GM21717 (cell line): ENCODE results near the gene AP5S1.
A peak's percentile ranks its signal among the peaks of the same experiment; 100 is the strongest.

Source experiments
- ATAC-seq: cut with Tn5 transposase; IDR thresholded peaks from one replicate; pipeline ENCODE4 v1.9.1; 2021; ENCODE audit warnings: mild to moderate bottlenecking, moderate library complexity; ENCODE audit not compliant: unreplicated experiment

Gene AP5S1, protein sequence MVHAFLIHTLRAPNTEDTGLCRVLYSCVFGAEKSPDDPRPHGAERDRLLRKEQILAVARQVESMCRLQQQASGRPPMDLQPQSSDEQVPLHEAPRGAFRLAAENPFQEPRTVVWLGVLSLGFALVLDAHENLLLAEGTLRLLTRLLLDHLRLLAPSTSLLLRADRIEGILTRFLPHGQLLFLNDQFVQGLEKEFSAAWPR

GRCh38 chr20:3820048-3820900 is at the start of gene AP5S1:
TSS of gene AP5S1 (plus strand) at chr20:3820547. CDS start at chr20:3822118, 1,571 bp downstream.
- peak; percentile 67 for ATAC-seq

GRCh38 chr20:3771552-3772058 is 48.7 kb upstream of the AP5S1 start:
- no peak for ATAC-seq

DNA sequence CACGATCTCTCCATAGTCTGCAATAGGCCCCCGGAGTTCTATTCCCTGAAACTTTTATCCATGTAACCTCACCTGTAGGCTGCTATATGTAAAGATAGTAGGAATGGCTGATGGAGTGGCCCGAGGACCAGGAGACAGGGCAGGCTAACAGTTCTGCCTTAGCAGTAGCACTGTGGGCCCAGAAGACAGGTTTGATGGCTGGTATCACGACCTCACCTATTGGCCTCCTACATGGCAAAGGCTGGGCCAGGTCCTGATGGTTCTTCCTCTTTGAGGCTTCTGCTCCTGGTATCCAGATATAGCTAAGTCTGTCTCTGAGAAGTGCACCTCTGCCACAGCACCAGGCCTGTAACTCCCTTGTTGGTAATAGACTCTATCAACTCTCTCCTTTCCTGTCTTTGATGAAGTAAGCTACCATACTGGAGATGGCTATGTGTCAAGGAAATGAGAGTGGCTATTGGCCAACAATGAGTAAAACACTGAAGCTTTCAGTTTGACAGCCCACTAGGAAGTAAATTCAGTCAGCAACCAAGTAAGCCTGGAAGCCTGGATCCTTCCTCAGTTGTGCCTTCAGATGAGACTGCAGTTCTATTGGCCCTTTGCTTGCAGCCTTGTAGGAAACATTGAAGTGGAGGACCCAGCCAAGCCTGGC is 44.8 kb upstream of the AP5S1 start:
- ATAC-seq = no peak

DNA sequence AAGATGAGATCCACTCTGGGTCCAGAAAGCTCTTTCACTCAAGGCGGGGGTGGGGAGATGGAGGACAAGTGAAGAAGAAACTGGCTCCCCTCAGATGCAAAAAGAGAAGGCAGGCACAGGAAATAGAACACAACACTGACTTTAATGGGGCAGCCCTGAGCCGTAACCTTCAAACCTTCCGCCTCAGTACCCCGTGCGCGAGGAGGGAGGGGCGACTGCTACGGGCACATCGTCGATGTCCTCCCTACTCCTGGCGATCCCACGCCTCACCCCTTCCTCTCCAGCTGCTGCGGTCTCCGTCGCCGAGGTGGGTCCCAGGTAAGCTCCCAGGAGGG is 43.0 kb upstream of the AP5S1 start:
- no peak for ATAC-seq

- no peak for ATAC-seq
Observed at GRCh38 chr20:3777716-3778629, 42.4 kb upstream of the AP5S1 start.

GRCh38 chr20:3778976-3779375 is 41.4 kb upstream of the AP5S1 start:
- ATAC-seq = no peak

DNA sequence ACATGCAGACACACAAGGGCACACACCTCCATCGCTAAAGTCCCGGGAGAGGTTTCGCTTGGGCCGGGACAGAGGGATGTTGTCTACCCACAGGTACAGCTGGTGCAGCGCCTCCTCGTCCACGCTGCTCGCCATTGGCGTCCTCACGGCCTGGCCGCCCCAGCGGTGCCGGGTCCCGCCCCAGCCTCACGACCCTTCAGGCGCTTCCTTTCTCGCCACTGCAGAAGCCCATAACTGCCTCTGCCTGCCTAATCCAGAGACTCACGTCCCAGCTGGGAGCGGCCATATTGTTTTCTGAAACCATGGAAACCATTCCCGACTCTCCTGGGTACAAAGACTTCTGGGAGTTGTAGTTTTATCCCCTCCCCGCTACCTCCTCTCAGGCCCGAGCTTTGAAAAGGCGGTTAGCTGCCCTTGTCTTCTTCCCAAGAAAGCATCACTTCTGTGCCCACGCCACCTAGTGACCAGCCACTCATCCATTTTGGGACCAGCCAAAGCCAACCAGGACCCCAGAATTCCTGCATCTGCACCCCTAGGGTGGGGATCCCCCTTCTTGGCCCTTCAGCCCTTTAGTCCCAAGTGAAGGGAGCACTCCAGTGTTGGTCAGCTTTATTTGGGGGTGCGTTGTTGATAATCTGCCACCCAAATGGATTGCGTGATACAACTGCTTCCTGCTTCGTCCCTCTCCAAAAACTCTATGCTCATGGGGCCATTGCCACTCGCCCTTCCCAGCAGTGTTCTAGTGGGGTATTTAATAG is 39.0 kb upstream of the AP5S1 start, which contains the start of gene SPEF1:
Gene SPEF1 (minus strand): TSS at position 296 of the 758 bp plus-strand sequence. CDS start 161 bp downstream, at position 135.
- ATAC-seq = peak; percentile 51

GRCh38 chr20:3782597-3782996 is 37.8 kb upstream of the AP5S1 start:
- ATAC-seq = no peak

DNA sequence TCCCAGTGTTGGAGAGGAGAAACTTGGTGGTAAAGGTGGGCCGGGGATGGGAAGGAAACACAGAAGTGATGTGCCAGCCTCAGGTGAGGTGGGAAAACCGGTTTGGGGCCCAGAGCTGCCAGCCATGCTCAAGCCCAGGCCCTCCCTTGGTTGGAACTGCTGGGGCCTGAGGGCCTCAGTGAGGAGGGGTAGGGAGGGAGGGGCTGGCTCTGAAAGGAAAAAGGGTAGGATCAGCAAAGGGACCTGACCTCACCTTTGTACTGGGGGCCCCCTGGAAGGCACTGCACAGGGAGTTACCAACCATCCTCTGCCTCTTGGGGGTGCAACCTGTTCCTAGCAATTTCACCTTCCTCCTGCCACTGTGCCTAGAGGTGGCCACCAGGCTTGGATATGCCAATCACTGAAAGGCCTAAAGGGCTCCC is 37.3 kb upstream of the AP5S1 start:
- ATAC-seq = no peak

DNA sequence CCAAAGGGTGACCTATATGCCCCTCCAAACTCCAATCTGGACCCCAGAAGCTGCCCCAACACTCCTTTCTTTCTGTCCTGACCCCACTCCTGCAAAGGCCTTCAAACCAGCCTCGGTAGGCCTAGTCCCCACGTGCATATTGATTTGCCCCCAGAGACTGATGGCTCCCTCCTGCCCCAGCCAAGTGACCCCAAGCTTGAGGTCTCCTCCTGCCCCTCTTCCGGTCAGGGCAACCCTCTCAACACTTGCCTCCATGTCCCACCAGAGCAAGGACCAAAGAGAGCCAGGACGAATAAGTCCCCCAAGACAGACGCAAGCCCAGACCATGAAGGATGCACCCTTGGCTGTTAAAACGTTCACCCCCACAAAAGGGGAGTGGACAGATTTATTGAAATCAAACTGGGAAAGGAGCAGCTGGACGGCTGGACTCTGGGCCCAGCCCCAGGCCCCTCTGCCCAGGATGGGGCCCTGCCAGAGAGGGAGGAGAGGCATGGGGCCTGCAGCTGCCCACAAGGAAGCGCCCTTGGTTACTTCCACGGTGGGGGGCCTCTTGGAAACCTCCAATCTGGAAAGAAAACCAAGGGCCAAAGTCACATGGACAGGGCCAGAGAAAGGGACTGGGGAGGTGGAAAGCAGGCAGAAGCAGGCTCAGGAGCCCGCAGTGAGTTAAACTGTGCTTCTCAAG is 36.7 kb upstream of the AP5S1 start:
- no peak for ATAC-seq

GRCh38 chr20:3784216-3784853 is 36.0 kb upstream of the AP5S1 start:
- no peak for ATAC-seq

DNA sequence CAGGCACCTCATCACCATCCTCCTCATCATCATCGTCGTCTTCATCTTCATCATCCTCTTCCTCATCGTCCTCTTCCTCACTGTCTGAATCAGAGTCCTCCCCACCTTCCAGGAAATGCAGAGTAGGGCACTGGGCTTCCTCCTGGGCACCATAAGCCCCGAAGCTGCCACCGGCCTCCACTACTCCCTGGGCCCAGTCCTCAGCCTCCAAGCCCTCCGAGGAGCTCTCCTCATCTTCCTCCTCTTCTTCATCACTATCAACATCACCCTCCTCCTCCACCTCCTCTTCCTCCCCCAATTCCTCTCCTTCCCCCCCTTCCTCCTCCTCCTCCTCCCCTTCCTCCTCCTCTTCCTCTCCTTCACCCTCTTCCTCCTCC is 35.5 kb upstream of the AP5S1 start:
- no peak for ATAC-seq

- no peak for ATAC-seq
Observed at GRCh38 chr20:3785240-3786125, 34.9 kb upstream of the AP5S1 start.

DNA sequence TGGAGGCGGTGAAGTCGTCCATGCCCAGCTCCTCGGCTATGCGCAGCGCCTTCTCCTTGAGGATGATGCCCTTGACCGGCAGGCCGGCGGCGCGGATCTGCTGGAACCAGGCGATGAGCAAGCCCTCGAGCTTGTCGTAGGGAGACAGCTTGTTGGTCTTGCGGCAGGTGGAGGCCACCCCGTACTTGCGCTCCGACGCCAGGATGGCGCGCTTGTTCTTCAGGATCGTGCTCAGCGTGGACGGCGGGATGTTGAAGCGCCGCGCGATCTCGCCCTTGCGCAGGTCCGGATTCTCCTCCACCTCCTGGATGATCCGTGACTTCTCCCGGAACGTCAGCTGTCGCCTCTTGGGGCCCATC is 34.2 kb upstream of the AP5S1 start:
- peak; percentile 15 for ATAC-seq

DNA sequence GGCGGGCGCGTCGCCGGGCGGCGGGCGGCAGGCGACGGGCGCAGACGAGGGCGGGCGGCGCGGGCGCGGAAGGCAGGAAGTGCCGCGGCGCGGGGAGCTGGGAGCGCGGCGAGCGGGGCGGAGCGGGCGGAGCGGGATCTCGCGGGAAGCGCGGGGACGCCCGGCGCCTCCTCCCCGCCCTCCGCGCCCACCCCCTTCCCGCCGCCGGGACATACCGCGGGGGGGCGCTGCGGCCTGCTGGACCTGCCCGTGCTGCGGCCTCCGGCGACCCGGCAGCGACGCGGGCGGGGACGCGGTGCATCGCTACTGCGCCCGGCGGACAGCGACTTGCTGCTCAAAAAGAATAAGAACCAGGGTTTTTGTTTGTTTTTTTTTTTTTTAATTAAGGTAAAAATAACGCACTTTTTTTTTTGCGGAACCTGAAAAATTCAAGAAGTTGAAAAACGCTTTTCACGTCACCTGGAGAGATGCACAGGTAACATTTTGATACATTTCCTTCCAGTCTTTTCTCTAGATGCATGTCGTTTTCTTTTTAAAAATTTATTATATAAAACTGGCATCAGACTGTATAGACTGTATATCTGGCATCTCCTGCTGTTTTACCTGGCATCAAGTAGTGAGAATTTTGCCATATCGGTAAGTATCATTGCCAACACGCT is 33.6 kb upstream of the AP5S1 start, which contains the start of gene CENPB:
Gene CENPB (minus strand): TSS at position 76 of the 659 bp plus-strand sequence. CDS start 257 bp downstream, outside the sequence.
- peak; percentile 66 for ATAC-seq

DNA sequence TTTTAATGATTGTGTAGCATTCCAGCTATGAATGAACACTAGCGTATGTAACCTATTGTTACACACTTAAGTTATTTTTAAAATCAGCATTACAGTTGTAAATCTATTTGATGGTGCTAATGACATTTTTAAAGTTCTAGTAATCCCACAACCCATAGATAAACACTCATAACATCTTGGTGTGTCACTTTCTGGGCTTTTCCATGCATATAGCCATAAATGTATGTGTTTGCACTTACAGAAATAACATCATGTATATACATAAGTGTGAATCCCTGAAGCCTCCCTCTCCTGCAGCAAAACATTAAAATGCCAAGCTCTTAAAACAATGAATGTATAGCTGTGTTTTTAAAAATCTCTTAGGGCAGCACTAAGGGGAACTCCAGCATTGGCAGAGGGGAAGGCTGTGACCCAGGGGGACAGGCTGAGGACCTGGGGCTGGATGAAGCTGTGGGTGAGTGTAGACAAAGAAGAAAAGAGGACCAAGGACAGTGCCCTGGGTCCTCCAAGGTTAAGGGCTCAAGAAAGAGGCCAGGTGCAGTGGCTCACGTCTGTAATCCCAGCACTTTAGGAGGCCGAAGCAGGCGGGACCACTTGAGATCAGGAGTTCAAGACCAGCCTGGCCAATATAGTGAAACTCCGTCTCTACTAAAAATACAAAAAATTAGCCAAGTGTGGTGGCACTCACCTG is 32.9 kb upstream of the AP5S1 start:
- no peak for ATAC-seq

DNA sequence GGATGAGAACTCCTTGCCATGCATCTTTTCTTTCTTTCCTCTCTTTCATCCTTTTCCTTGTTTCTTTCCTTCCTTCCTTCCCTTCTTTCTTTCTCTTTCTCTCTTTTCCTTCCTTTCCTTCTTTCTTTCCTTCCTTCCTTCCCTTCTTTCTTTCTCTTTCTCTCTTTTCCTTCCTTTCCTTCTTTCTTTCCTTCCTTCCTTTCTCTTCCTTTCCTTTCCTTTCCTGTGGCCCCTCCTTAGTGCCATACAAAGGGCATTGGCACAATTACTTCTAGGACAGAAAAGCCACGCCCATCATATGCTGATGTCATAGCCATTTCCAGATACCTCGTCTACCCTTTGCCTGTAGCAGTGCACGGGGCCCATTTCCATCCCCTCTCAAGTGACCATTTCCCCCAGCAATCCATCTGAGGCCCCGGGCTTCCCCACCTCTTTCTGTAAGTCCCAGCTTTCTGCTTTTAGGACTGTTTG is 31.6 kb upstream of the AP5S1 start:
- no peak for ATAC-seq
